ENCODE data around the gene CLDN5.
"Not testable (repeated sequence)": the region's sequence is repeated elsewhere in the genome, so short reads cannot be mapped to it uniquely, and the experiment has no call there.

Gene CLDN5

DNA sequence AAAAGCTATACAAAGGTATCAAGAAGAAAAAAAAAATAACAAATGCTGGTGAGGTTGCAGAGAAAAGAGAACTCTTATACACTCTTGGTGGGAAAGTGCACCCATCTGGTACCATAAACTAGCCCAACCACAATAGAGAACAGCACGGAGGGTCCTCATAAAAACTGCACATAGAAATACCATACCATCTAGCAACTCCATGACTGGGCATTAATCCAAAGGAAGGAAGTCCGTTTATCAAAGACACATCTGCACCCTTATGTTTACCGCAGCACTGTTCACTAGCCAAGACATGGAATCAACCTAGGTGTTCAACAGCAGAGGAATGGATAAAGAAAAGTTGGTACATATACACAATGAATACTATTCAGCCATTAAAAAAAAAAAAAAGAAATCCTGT, 10.8 kb upstream of the CLDN5 start:
- TF ChIP-seq, protein P1, sequence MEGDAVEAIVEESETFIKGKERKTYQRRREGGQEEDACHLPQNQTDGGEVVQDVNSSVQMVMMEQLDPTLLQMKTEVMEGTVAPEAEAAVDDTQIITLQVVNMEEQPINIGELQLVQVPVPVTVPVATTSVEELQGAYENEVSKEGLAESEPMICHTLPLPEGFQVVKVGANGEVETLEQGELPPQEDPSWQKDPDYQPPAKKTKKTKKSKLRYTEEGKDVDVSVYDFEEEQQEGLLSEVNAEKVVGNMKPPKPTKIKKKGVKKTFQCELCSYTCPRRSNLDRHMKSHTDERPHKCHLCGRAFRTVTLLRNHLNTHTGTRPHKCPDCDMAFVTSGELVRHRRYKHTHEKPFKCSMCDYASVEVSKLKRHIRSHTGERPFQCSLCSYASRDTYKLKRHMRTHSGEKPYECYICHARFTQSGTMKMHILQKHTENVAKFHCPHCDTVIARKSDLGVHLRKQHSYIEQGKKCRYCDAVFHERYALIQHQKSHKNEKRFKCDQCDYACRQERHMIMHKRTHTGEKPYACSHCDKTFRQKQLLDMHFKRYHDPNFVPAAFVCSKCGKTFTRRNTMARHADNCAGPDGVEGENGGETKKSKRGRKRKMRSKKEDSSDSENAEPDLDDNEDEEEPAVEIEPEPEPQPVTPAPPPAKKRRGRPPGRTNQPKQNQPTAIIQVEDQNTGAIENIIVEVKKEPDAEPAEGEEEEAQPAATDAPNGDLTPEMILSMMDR (IDR thresholded peaks at IDR 0.05; ENCODE audit: insufficient read depth, missing control alignments), result no peak
- no peak for FAIRE-seq

DNA sequence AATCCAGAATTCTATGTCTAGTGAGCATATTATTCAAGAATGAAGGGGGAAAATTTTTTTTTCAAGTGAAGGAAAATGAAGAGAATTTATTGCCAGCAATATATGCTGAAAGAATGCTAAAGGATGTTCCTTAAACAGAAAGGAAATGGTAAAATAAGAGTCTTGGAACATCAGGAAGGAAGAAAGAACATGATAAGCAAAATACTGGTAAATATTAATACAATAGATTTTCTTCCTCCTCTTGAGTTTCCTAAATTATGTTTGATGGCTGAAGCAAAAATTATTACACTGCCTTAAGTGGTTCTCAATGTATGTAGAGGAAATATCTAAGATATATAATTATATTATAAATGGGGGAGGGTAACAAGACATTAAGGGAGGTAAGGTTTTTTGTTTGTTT, 9.6 kb upstream of the CLDN5 start:
- TF ChIP-seq, protein P1 (IDR thresholded peaks at IDR 0.05; ENCODE audit: insufficient read depth, missing control alignments), result no peak
- FAIRE-seq (no peak), DNase-seq (ENCODE audit: insufficient read length, low spot score) (no peak)

More for the DNA sequence above, 10.8 kb upstream of the CLDN5 start:
- no peak for DNase-seq (ENCODE audit: insufficient read length, low spot score)

DNA sequence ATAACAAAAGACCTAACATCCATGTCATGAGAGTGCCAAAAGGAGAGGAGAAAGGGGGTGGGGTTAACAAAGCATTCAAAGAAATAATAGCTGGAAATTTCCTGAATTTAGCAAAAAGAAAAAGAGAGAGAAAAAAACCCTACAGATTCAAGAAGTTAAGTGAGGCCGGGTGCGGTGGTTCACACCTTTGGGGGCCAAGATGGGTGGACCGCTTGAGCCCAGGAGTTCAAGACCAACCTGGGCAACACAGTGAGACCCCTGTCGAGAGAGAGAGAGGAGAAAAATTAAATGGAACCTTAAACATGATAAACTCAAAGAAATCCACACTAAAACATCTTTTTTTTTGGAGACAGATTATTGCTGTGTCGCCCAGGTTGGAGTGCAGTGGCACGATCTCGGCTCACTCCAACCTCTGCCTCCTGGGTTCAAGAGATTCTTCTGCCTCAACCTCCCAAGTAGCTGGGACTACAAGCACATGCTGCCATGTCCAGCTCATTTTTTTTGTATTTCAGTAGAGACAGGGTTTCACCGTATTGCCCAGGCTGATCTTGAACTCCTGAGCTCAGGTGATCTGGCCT, 8.9 kb upstream of the CLDN5 start:
- DNase-seq (ENCODE audit: insufficient read length, low spot score), result no peak
- no peak for FAIRE-seq
- TF ChIP-seq, protein P1 (IDR thresholded peaks at IDR 0.05; ENCODE audit: insufficient read depth, missing control alignments), result no peak

DNA sequence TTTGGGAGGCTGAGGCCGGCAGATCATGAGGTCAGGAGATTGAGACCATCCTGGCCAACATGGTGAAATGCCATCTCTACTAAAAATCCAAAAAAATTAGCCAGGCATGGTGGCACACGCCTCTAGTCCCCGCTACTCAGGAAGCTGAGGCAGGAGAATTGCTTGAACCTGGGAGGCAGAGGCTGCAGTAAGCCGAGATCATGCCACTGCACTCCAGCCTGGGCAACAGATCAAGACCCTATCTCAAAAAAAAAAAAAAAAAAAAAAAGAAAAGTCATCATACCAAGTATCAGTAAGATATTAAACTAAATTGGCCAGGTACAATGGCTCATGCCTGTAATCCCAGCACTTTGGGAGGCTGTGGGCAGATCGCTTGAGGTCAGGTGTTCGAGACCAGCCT, 7.1 kb upstream of the CLDN5 start:
- not testable (repeated sequence) for FAIRE-seq

DNA sequence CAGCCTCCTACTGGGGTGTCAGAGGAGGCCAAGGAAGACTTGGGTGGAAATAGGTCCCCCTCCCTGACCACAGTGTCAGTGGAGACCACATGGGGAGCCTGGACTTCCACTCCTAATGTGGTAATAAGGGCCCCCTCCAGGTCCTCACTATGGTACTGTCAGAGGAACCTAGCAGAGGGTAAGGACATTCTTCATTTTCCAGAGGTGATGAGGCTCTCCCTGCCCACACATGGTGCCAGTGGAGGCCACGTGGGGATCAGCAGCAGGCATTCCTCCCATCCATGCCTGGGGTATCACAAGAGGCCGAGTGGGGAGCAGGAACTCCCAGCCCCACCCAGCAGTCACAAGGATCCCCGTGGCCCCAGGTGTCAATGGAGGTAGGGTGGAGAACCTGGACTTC, 6.5 kb upstream of the CLDN5 start:
- FAIRE-seq, result no peak
- TF ChIP-seq, protein P1 (IDR thresholded peaks at IDR 0.05; ENCODE audit: insufficient read depth, missing control alignments), result no peak
- DNase-seq (ENCODE audit: insufficient read length, low spot score), result no peak

More for the DNA sequence above, 7.1 kb upstream of the CLDN5 start:
- DNase-seq (ENCODE audit: insufficient read length, low spot score), result not testable (repeated sequence)

DNA sequence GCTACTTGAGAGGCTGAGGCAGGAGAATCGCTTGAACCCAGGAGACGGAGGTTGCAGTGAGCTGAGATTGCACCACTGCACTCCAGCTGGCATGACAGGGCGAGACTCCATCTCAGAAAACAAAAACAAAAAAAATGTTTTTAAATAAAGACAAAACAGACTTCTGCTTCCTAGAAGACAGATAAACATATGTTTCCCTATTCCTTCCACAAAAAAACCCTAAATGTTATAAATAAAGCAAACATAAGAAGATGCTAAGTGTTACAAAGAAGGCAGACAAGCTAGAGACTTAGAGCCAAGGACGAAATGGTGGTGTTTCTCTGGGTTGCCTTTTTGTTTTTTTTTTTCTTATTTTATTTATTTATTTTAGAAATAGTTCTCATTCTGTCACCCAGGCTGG, 5.6 kb upstream of the CLDN5 start:
- FAIRE-seq (no peak), DNase-seq (ENCODE audit: insufficient read length, low spot score) (no peak)
- TF ChIP-seq, protein P1 (IDR thresholded peaks at IDR 0.05; ENCODE audit: insufficient read depth, missing control alignments), result no peak

DNA sequence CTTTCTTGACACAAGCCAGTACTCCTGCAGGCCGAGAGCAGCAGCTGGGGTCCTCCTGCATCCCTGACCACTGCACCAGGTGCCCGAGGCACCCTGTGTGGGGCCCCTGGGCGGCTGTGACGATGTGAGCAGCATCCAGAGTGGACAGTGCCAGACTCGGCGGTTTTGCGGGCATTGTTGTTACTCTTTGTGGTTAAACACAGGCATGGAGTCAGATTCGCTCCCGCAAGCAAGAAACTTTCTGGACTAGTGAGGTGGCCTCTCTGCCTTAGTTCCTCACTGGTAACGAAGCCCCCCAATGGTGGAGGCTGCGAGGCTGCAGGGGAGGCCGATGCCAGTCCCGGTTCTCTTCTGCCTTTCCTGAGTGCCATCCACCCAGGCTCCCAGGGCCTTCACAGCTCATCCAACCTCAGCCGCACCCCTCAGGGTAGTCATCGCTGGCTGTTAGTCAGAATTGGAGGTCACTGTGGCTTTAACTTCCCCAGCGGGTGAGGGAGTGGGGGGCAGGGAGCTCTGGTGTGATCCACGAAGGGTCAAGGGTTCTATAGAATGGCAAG, 3.7 kb upstream of the CLDN5 start:
- no peak for DNase-seq (ENCODE audit: insufficient read length, low spot score)
- FAIRE-seq, result no peak
- TF ChIP-seq, protein P1 (IDR thresholded peaks at IDR 0.05; ENCODE audit: insufficient read depth, missing control alignments), result no peak
